ENCODE results near the gene FOSL2. TPM values are rescaled to one million over a fixed set of nuclear protein-coding genes. Genes with fewer than 3 reads are reported as not detected.
A peak's percentile ranks its signal among the peaks of the same experiment; 100 is the strongest.

Gene FOSL2
- total and polyA plus RNA-seq, 8 donors: 10.0 to 39.1 (median 21.1) TPM

GRCh38 chr2:28356095-28356911 lies 36.4 kb upstream of the FOSL2 start:
- ATAC-seq: peak; percentile 81 to 84 (median 84)
- H3K4me1 ChIP-seq: peaks cover 0 to 9% (median 0%) of the 10 kb centered on the region in 3 donors
- no peak for TF ChIP-seq CTCF (IDR thresholded peaks at IDR 0.05)
- peak; percentile 63 to 87 (median 78) for DNase-seq
- peak overlapping the region in 2 of 4 donors; percentile 19 to 39 for H3K27ac ChIP-seq
- H3K9me3 ChIP-seq: no peaks in the 10 kb centered on the region
- H3K36me3 ChIP-seq: no peaks in the 10 kb centered on the region
- 52 to 57% methylated on average over 17 of the region's 17 CpGs for WGBS, 2 donors
- intact Hi-C loops (cut with DNase I): no loop called here
- FAIRE-seq: no peak
- H3K27me3 ChIP-seq: no peaks in the 10 kb centered on the region
- H3K4me3 ChIP-seq: no peak overlapping the region

GRCh38 chr2:28357055-28357454 lies 35.6 kb upstream of the FOSL2 start:
- H3K27ac ChIP-seq: no peak overlapping the region
- DNase-seq: no peak
- H3K9me3 ChIP-seq: no peaks in the 10 kb centered on the region
- H3K36me3 ChIP-seq: no peaks in the 10 kb centered on the region
- H3K4me1 ChIP-seq: peaks cover 0 to 9% (median 0%) of the 10 kb centered on the region in 3 donors
- no peak for ATAC-seq
- TF ChIP-seq CTCF (IDR thresholded peaks at IDR 0.05): no peak
- 93 to 97% methylated on average over 5 of the region's 5 CpGs for WGBS, 2 donors
- no peak overlapping the region for H3K4me3 ChIP-seq
- FAIRE-seq: no peak
- H3K27me3 ChIP-seq: no peaks in the 10 kb centered on the region
- intact Hi-C loops (cut with DNase I): no loop called here

- no peaks in the 10 kb centered on the region for H3K27me3 ChIP-seq
- FAIRE-seq: no peak
- no peak for ATAC-seq
- WGBS, 2 donors: 87 to 92% methylated on average over 18 to 19 of the region's 19 CpGs
- no peak for DNase-seq
- H3K9me3 ChIP-seq: no peaks in the 10 kb centered on the region
- peaks cover 0 to 9% (median 0%) of the 10 kb centered on the region in 3 donors for H3K4me1 ChIP-seq
- H3K4me3 ChIP-seq: no peak overlapping the region
- intact Hi-C loops (cut with DNase I): no loop called here
- H3K36me3 ChIP-seq: no peaks in the 10 kb centered on the region
- no peak for TF ChIP-seq CTCF (IDR thresholded peaks at IDR 0.05)
- no peak overlapping the region for H3K27ac ChIP-seq
Observed at GRCh38 chr2:28357948-28358667, 34.5 kb upstream of the FOSL2 start.

GRCh38 chr2:28358668-28359201 lies 33.9 kb upstream of the FOSL2 start:
- intact Hi-C loops (cut with DNase I): no loop called here
- H3K4me1 ChIP-seq: peaks cover 0 to 9% (median 0%) of the 10 kb centered on the region in 3 donors
- no peak overlapping the region for H3K4me3 ChIP-seq
- ATAC-seq (no peak), FAIRE-seq (no peak), DNase-seq (no peak)
- H3K9me3 ChIP-seq: no peaks in the 10 kb centered on the region
- TF ChIP-seq CTCF (IDR thresholded peaks at IDR 0.05): no peak
- WGBS, 2 donors: 90 to 94% methylated on average over 7 of the region's 7 CpGs
- H3K27me3 ChIP-seq: no peaks in the 10 kb centered on the region
- no peaks in the 10 kb centered on the region for H3K36me3 ChIP-seq
- no peak overlapping the region for H3K27ac ChIP-seq

All from pancreas (tissue), 10 donors.